A549 (cell line): ENCODE measurements around the gene NGB. TPM values are rescaled to one million over a fixed set of nuclear protein-coding genes. Genes with fewer than 3 reads are reported as not detected.

ENCODE experiments used
- ATAC-seq, 2 experiments: fragments of 200-7000 bp in 1 of 2; fragments of >200 bp in 1 of 2; cut with Nextera tagmentation in 1 of 2; cut with Tn5 transposase in 1 of 2; 3 replicates each; pipeline versions ENCODE4 v1.8.0 to v1.9.1; 2018 to 2020; ENCODE audit warnings: mild to moderate bottlenecking in 1 of 2, moderate library complexity in 1 of 2
- CTCF ChIA-PET: fragments of 300-600 bp; sonication (Branson Sonifier 250); formaldehyde crosslinking; extraction: SDS; loops from one replicate; lab custom pipeline; 2021; ENCODE audit warnings: antibody characterized with exemption, inconsistent platforms; lab: Yijun Ruan, JAX
- POLR2A ChIA-PET: fragments of 350-600 bp; formaldehyde crosslinking; extraction: SDS; loops from one replicate; lab custom pipeline; 2021; ENCODE audit warnings: antibody characterized with exemption, inconsistent platforms; lab: Yijun Ruan, JAX
- DNase-seq, 2 experiments: peaks; one replicate each; pipeline versions ENCODE4 v3.0.0 to v3.0.0-alpha.2; 2011 to 2016; ENCODE audit warnings: low read depth in 1 of 2, low spot score in 1 of 2
- FAIRE-seq: peaks from 2 replicates; lab custom pipeline; 2011; peaks lifted over from hg19 to GRCh38; lab: Jason Lieb, UNC
- H3K27ac ChIP-seq, 2 experiments: fragments of >200 bp; sonication (Bioruptor Twin); formaldehyde crosslinking; 3 replicates each; pipeline ENCODE4 v1.5.1; 2016 to 2017
- H3K4me1 ChIP-seq: fragments of >200 bp; sonication (Bioruptor Twin); formaldehyde crosslinking; 3 replicates; pipeline ENCODE4 v1.6.1; 2016
- H3K4me2 ChIP-seq: fragments of >200 bp; sonication (Bioruptor Twin); formaldehyde crosslinking; 3 replicates; pipeline ENCODE4 v1.6.1; 2016
- H3K4me3 ChIP-seq: fragments of >200 bp; sonication (Bioruptor Twin); formaldehyde crosslinking; 3 replicates; pipeline ENCODE4 v1.5.1; 2016
- H3K9me3 ChIP-seq: fragments of >200 bp; sonication (Bioruptor Twin); formaldehyde crosslinking; 3 replicates; pipeline ENCODE4 v1.6.1; 2016
- BCL3 ChIP-seq: fragments of >200 bp; sonication (Bioruptor Twin); formaldehyde crosslinking; IDR thresholded peaks from 3 replicates; pipeline ENCODE4 v1.6.1; 2016
- BHLHE40 ChIP-seq: IDR thresholded peaks from 2 replicates; pipeline ENCODE4 v1.6.1; 2012; ENCODE audit warnings: low read depth, low read length, inconsistent platforms
- CEBPB ChIP-seq, 2 experiments: fragments of >200 bp in 1 of 2; sonication (Bioruptor Twin) in 1 of 2; formaldehyde crosslinking in 1 of 2; IDR thresholded peaks; 2 replicates each; pipeline ENCODE4 v1.6.1; 2012 to 2016
- CHD2 ChIP-seq: fragments of 150-350 bp; IDR thresholded peaks from 2 replicates; pipeline ENCODE4 v1.6.1; 2014; ENCODE audit warnings: low read length; ENCODE audit not compliant: partially characterized antibody
- CHD4 ChIP-seq: fragments of 200-600 bp; sonication (generic); IDR thresholded peaks from 2 replicates; pipeline ENCODE4 v1.6.1; 2016; ENCODE audit warnings: antibody characterized with exemption, mild to moderate bottlenecking, borderline replicate concordance
- E2F6 ChIP-seq: IDR thresholded peaks from 2 replicates; pipeline ENCODE4 v1.6.1; 2012; ENCODE audit warnings: low read depth, borderline replicate concordance
- EHMT2 ChIP-seq: fragments of 200-600 bp; sonication (generic); IDR thresholded peaks from 2 replicates; pipeline ENCODE4 v1.6.1; 2016; ENCODE audit warnings: antibody characterized with exemption, low read depth, mild to moderate bottlenecking, moderate library complexity
- EP300 ChIP-seq, 2 experiments: fragments of >200 bp; sonication (Bioruptor Twin); formaldehyde crosslinking; IDR thresholded peaks; 2 replicates in 1 of 2; 3 replicates in 1 of 2; pipeline ENCODE4 v1.6.1; 2016 to 2017
- ESRRA ChIP-seq: fragments of 150-350 bp; IDR thresholded peaks from 2 replicates; pipeline ENCODE4 v1.6.1; 2014; ENCODE audit warnings: mild to moderate bottlenecking, low read length, borderline replicate concordance
- FOSL2 ChIP-seq, 2 experiments: fragments of 450-650 bp in 1 of 2; fragments of >200 bp in 1 of 2; sonication (Bioruptor Twin) in 1 of 2; formaldehyde crosslinking; IDR thresholded peaks; 2 replicates each; pipeline versions ENCODE4 v1.5.0 to v1.6.1; 2016 to 2020; ENCODE audit warnings: mild to moderate bottlenecking in 1 of 2, moderate library complexity in 1 of 2
- FOXS1 ChIP-seq: fragments of 250-450 bp; sonication (Bioruptor Pico); IDR thresholded peaks from 2 replicates; pipeline ENCODE4 v1.5.0; 2020; ENCODE audit warnings: mild to moderate bottlenecking, moderate library complexity
- HOXB13 ChIP-seq: fragments of 250-450 bp; sonication (Bioruptor Pico); IDR thresholded peaks from 2 replicates; pipeline ENCODE4 v1.5.0; 2020; ENCODE audit warnings: low read depth, mild to moderate bottlenecking, moderate library complexity
- HOXB5 ChIP-seq: fragments of 250-450 bp; sonication (Bioruptor Pico); IDR thresholded peaks from 2 replicates; pipeline ENCODE4 v1.5.0; 2020; ENCODE audit warnings: mild to moderate bottlenecking, moderate library complexity
- JUN ChIP-seq, 2 experiments: fragments of >200 bp; sonication (Bioruptor Twin); formaldehyde crosslinking; IDR thresholded peaks; 2 replicates in 1 of 2; 3 replicates in 1 of 2; pipeline ENCODE4 v1.6.1; 2016 to 2017
- JUNB ChIP-seq: fragments of >200 bp; sonication (Bioruptor Twin); formaldehyde crosslinking; IDR thresholded peaks from 2 replicates; pipeline ENCODE4 v1.6.1; 2016
- KDM5A ChIP-seq: fragments of 200-600 bp; sonication (generic); IDR thresholded peaks from 2 replicates; pipeline ENCODE4 v1.6.1; 2016; ENCODE audit warnings: antibody characterized with exemption, mild to moderate bottlenecking
- MAFK ChIP-seq: fragments of 450-650 bp; IDR thresholded peaks from 2 replicates; pipeline ENCODE4 v1.6.1; 2014; ENCODE audit not compliant: partially characterized antibody
- MAX ChIP-seq: IDR thresholded peaks from 2 replicates; pipeline ENCODE4 v1.6.1; 2012
- MAZ ChIP-seq: fragments of 150-350 bp; IDR thresholded peaks from 2 replicates; pipeline ENCODE4 v1.6.1; 2014; ENCODE audit warnings: antibody characterized with exemption, low read depth, low read length, borderline replicate concordance
- NPAS2 ChIP-seq: fragments of 250-450 bp; sonication (Bioruptor Pico); IDR thresholded peaks from 2 replicates; pipeline ENCODE4 v1.8.0; 2022; ENCODE audit warnings: mild to moderate bottlenecking, moderate library complexity, borderline replicate concordance
- NR3C1 ChIP-seq: fragments of >200 bp; sonication (Bioruptor Twin); formaldehyde crosslinking; IDR thresholded peaks from 3 replicates; pipeline ENCODE4 v1.6.1; 2017
- PBX3 ChIP-seq: IDR thresholded peaks from 2 replicates; pipeline ENCODE4 v1.6.1; 2012
- PHF8 ChIP-seq: fragments of 200-600 bp; sonication (generic); IDR thresholded peaks from 2 replicates; pipeline ENCODE4 v1.6.1; 2016; ENCODE audit warnings: low read depth, mild to moderate bottlenecking, antibody characterized with exemption, moderate library complexity, borderline replicate concordance
- POLR2A ChIP-seq: IDR thresholded peaks from 2 replicates; pipeline ENCODE4 v1.6.1; 2012; ENCODE audit warnings: mild to moderate bottlenecking, low read length
- POLR2AphosphoS2 ChIP-seq: conservative IDR thresholded peaks from 2 replicates; pipeline ENCODE4 v1.6.1; 2012; ENCODE audit warnings: low read length, improper control_type of control experiment, inconsistent platforms
- RAD21 ChIP-seq, 2 experiments: fragments of >200 bp in 1 of 2; sonication (Bioruptor Twin) in 1 of 2; formaldehyde crosslinking in 1 of 2; IDR thresholded peaks in 1 of 2; conservative IDR thresholded peaks in 1 of 2; 2 replicates in 1 of 2; 3 replicates in 1 of 2; pipeline ENCODE4 v1.6.1; 2012 to 2018; ENCODE audit warnings: inconsistent platforms in 1 of 2
- RARB ChIP-seq: fragments of 250-450 bp; sonication (Bioruptor Pico); IDR thresholded peaks from 2 replicates; pipeline ENCODE4 v1.8.0; 2021; ENCODE audit warnings: mild to moderate bottlenecking, moderate library complexity
- RCOR1 ChIP-seq: fragments of 150-350 bp; IDR thresholded peaks from 2 replicates; pipeline ENCODE4 v1.6.1; 2014; ENCODE audit warnings: antibody characterized with exemption, low read length, low read depth
- RFX5 ChIP-seq: fragments of 450-650 bp; IDR thresholded peaks from 2 replicates; pipeline ENCODE4 v1.7.1; 2014; ENCODE audit warnings: antibody characterized with exemption, mild to moderate bottlenecking, moderate library complexity
- SMC3 ChIP-seq: fragments of >200 bp; sonication (Bioruptor Twin); formaldehyde crosslinking; IDR thresholded peaks from 3 replicates; pipeline ENCODE4 v1.6.1; 2018; ENCODE audit warnings: inconsistent platforms
- SREBF2 ChIP-seq: fragments of 450-650 bp; IDR thresholded peaks from 2 replicates; pipeline ENCODE4 v1.6.1; 2014; ENCODE audit warnings: mild to moderate bottlenecking, moderate library complexity
- USF2 ChIP-seq: fragments of 450-650 bp; IDR thresholded peaks from 2 replicates; pipeline ENCODE4 v1.6.1; 2014; ENCODE audit warnings: antibody characterized with exemption
- ZC3H11A ChIP-seq: fragments of 450-650 bp; IDR thresholded peaks from 2 replicates; pipeline ENCODE4 v1.6.1; 2014; ENCODE audit warnings: antibody characterized with exemption, mild to moderate bottlenecking
- ZFP36 ChIP-seq: fragments of 450-650 bp; IDR thresholded peaks from 2 replicates; pipeline ENCODE4 v1.6.1; 2014; ENCODE audit warnings: borderline replicate concordance; ENCODE audit not compliant: partially characterized antibody
- ZNF302 ChIP-seq: fragments of 250-450 bp; sonication (Bioruptor Pico); IDR thresholded peaks from 2 replicates; pipeline ENCODE4 v1.9.0; 2021; ENCODE audit warnings: inconsistent platforms, mild to moderate bottlenecking, moderate library complexity
- WGBS: methylation state at CpG from one replicate; pipeline ENCODE4 v1.1.6; 2017; ENCODE audit errors: missing lambda C conversion rate; 5-methylcytosine and 5-hydroxymethylcytosine counted together
- polyA plus RNA-seq, 4 experiments: library from polyadenylated mRNA; depleted of rRNA in 3 of 4; stranded (reverse); fragments of >200 nt; fragmentation: RNase III in 1 of 4; extraction: RNeasy Plus Mini Kit Qiagen cat#74134 plus additional on column Dnase treatment in 1 of 4; gene quantifications; 2 replicates in 3 of 4; 3 replicates in 1 of 4; pipeline ENCODE4 v1.2.3, GENCODE V29; 2011 to 2017

The NGB gene
- polyA plus RNA-seq, 2 of the 4 experiments (the other 2 are of a cell fraction), result not detected

- TF ChIP-seq PBX3, result 0 out of 2 replicates have a peak, but pooled peaks have one; percentile 47
- peak; percentile 87 for TF ChIP-seq MAX
- no peak for TF ChIP-seq POLR2AphosphoS2
- no peak for TF ChIP-seq PHF8
- no peak for TF ChIP-seq ESRRA
- TF ChIP-seq SMC3, result peak; percentile 23; the same call in 1 of the 3 replicates
- no peak for TF ChIP-seq POLR2A
- TF ChIP-seq RARB (CRISPR knock-in tag), result no peak
- peak; percentile 18; the same call in 1 of the 2 replicates for TF ChIP-seq RFX5
- TF ChIP-seq FOSL2 (IDR thresholded peaks at IDR 0.05), result peak; percentile 97
- peak; percentile 99 for TF ChIP-seq FOSL2 (CRISPR knock-in tag; IDR thresholded peaks at IDR 0.05)
- TF ChIP-seq RCOR1, result no peak
- TF ChIP-seq CHD2, result no peak
- peak; percentile 35; the same call in 1 of the 2 replicates for TF ChIP-seq FOXS1 (CRISPR knock-in tag)
- TF ChIP-seq NR3C1, result no peak
- TF ChIP-seq HOXB13 (CRISPR knock-in tag), result no peak
- TF ChIP-seq MAZ, result no peak
These were observed 32.6 kb upstream of the NGB start (continued) for GRCh38 chr14:77303417-77304156.

- FAIRE-seq (peak; percentile 80), ATAC-seq (peak; percentile 82 to 85), DNase-seq (peak; percentile 87 to 94)
- Histone ChIP-seq H3K4me2 (peak overlapping the region; percentile 90), H3K4me1 (peaks cover 68% of the 10 kb centered on the region), H3K9me3 (no peaks in the 10 kb centered on the region), H3K27ac (peak overlapping the region; percentile 95 to 96), H3K4me3 (peak overlapping the region; percentile 28; the same call in 2 of the 3 replicates)
- ChIA-PET CTCF (interaction anchor here (0.8 to 19.2 kb wide), 6 partner anchors 10 to 163 kb away, joined by 4 to 622 read pairs (median 61); partner anchors contain the start of genes GSTZ1 and POMT2), POLR2A (interaction anchor here (1.0 to 4.2 kb wide), 3 partner anchors 13 to 159 kb away, joined by 3 to 45 read pairs (median 12); partner anchors contain the start of genes GSTZ1 and POMT2)
- WGBS, result 28% methylated on average over 5 of the region's 5 CpGs
- no peak for TF ChIP-seq MAZ
- peak in 1 of 2 experiments; percentile 14; a peak in 1 of 4 replicates for TF ChIP-seq CEBPB (IDR thresholded peaks at IDR 0.05)
- no peak for TF ChIP-seq SREBF2
- TF ChIP-seq FOSL2 (IDR thresholded peaks at IDR 0.05), result peak; percentile 79
- peak; percentile 81 for TF ChIP-seq FOSL2 (CRISPR knock-in tag; IDR thresholded peaks at IDR 0.05)
- no peak for TF ChIP-seq RFX5
- no peak for TF ChIP-seq MAFK
- TF ChIP-seq NPAS2, result no peak
- no peak for TF ChIP-seq CHD4
- TF ChIP-seq BCL3, result no peak
- TF ChIP-seq RAD21 (conservative IDR thresholded peaks at IDR 0.05 in 1 of 2, IDR thresholded peaks at IDR 0.05 in 1 of 2), result no peak
- TF ChIP-seq HOXB13 (CRISPR knock-in tag), result no peak
- peak; percentile 65 for TF ChIP-seq JUNB
- TF ChIP-seq ZFP36, result no peak
- TF ChIP-seq SMC3, result no peak
- no peak for TF ChIP-seq BHLHE40
- TF ChIP-seq POLR2A, result no peak
- no peak for TF ChIP-seq ZNF302 (CRISPR knock-in tag)
- no peak for TF ChIP-seq EHMT2
- TF ChIP-seq RARB (CRISPR knock-in tag), result no peak
- TF ChIP-seq POLR2AphosphoS2, result no peak
- no peak for TF ChIP-seq PHF8
- no peak for TF ChIP-seq E2F6
- no peak for TF ChIP-seq NR3C1
- TF ChIP-seq JUN (IDR thresholded peaks at IDR 0.05), result no peak
- no peak for TF ChIP-seq ZC3H11A
- no peak for TF ChIP-seq USF2
- no peak for TF ChIP-seq KDM5A
- TF ChIP-seq EP300 (IDR thresholded peaks at IDR 0.05), result no peak
- 0 out of 2 replicates have a peak, but pooled peaks have one; percentile 43 for TF ChIP-seq HOXB5 (CRISPR knock-in tag)
These were observed 31.9 kb upstream of the NGB start for GRCh38 chr14:77302926-77303325.
